SK-N-SH (cell line): ENCODE measurements around the gene SAMD8. TPM values are rescaled to one million over a fixed set of nuclear protein-coding genes. Genes with fewer than 3 reads are reported as not detected.

ENCODE experiments used
- CTCF ChIA-PET: fragments of 300-600, 350-600 bp; formaldehyde crosslinking; extraction: SDS; loops from one replicate; lab custom pipeline; 2021; lab: Yijun Ruan, JAX
- POLR2A ChIA-PET: fragments of 350-600 bp; sonication (Branson Sonifier 250); formaldehyde crosslinking; extraction: SDS; loops from one replicate; lab custom pipeline; 2020; ENCODE audit warnings: antibody characterized with exemption, inconsistent platforms; lab: Yijun Ruan, JAX
- DNase-seq: peaks from one replicate; pipeline ENCODE4 v3.0.0; 2012
- H2AFZ ChIP-seq: fragments of 200-600 bp; sonication (generic); 2 replicates; pipeline ENCODE4 v1.8.1; 2016; ENCODE audit warnings: antibody characterized with exemption, mild to moderate bottlenecking, low read depth
- H3F3A ChIP-seq: fragments of 200-600 bp; sonication (generic); replicated peaks from 2 replicates; pipeline ENCODE3; 2016; ENCODE audit warnings: antibody characterized with exemption, mild to moderate bottlenecking; ENCODE audit not compliant: insufficient read depth
- H3K27ac ChIP-seq, 2 experiments: fragments of 200-500 bp in 1 of 2; fragments of 200-600 bp in 1 of 2; sonication (Bioruptor generic) in 1 of 2; sonication (generic), shearing (Covaris generic) in 1 of 2; 2 replicates each; pipeline versions ENCODE4 v1.5.1 to v1.6.1; 2014 to 2016; ENCODE audit warnings: low read depth in 2 of 2, inconsistent platforms in 1 of 2, low read length in 1 of 2, mild to moderate bottlenecking in 1 of 2, mixed read lengths in 1 of 2
- H3K27me3 ChIP-seq: fragments of 200-600 bp; sonication (generic), shearing (Covaris generic); 2 replicates; pipeline ENCODE4 v1.6.1; 2016; ENCODE audit warnings: mixed run types; ENCODE audit not compliant: insufficient read depth
- H3K36me3 ChIP-seq, 2 experiments: fragments of 200-500 bp in 1 of 2; fragments of 200-600 bp in 1 of 2; sonication (Bioruptor generic) in 1 of 2; sonication (generic) in 1 of 2; replicated peaks in 1 of 2; 2 replicates each; pipeline versions ENCODE3 to v1.5.1; 2014 to 2016; ENCODE audit warnings: low read length in 1 of 2, mild to moderate bottlenecking in 1 of 2; ENCODE audit not compliant: insufficient read depth in 2 of 2, control insufficient read depth in 1 of 2
- H3K4me1 ChIP-seq, 2 experiments: fragments of 200-500 bp in 1 of 2; fragments of 200-600 bp in 1 of 2; sonication (Bioruptor generic) in 1 of 2; sonication (generic), shearing (Covaris generic) in 1 of 2; 2 replicates each; pipeline versions ENCODE4 v1.5.1 to v1.6.1; 2014 to 2016; ENCODE audit warnings: low read depth in 1 of 2, low read length in 1 of 2, mixed run types in 1 of 2; ENCODE audit not compliant: insufficient read depth in 2 of 2, control insufficient read depth in 1 of 2
- H3K4me2 ChIP-seq: fragments of 200-600 bp; sonication (generic), shearing (Covaris generic); 2 replicates; pipeline ENCODE4 v1.6.1; 2017; ENCODE audit warnings: mixed run types
- H3K4me3 ChIP-seq, 2 experiments: fragments of 200-500 bp in 1 of 2; fragments of 200-600 bp in 1 of 2; sonication (Bioruptor generic) in 1 of 2; sonication (generic), shearing (Covaris generic) in 1 of 2; 2 replicates each; pipeline versions ENCODE4 v1.5.1 to v1.8.1; 2014 to 2016; ENCODE audit warnings: low read depth in 2 of 2, inconsistent platforms in 1 of 2, low read length in 1 of 2, mild to moderate bottlenecking in 1 of 2, mixed read lengths in 1 of 2, moderate library complexity in 1 of 2
- H3K79me2 ChIP-seq: fragments of 200-600 bp; sonication (generic); 2 replicates; pipeline ENCODE4 v1.8.1; 2017; ENCODE audit warnings: mild to moderate bottlenecking; ENCODE audit not compliant: insufficient read depth
- H3K9ac ChIP-seq: fragments of 200-600 bp; sonication (generic); 2 replicates; pipeline ENCODE4 v1.6.1; 2017; ENCODE audit warnings: mixed run types
- H3K9me2 ChIP-seq: fragments of 200-600 bp; sonication (generic); 2 replicates; pipeline ENCODE4 v1.6.1; 2017; ENCODE audit warnings: mixed run types
- H3K9me3 ChIP-seq: fragments of 200-600 bp; sonication (generic); 2 replicates; pipeline ENCODE4 v1.6.1; 2017; ENCODE audit warnings: mixed run types, mild to moderate bottlenecking, moderate library complexity
- H4K20me1 ChIP-seq: fragments of 200-600 bp; sonication (generic); 2 replicates; pipeline ENCODE4 v1.6.1; 2017; ENCODE audit warnings: mild to moderate bottlenecking, mixed run types; ENCODE audit not compliant: insufficient read depth
- CTCF ChIP-seq: fragments of 200-600 bp; sonication (generic); IDR thresholded peaks from 2 replicates; pipeline ENCODE4 v1.6.1; 2017; ENCODE audit warnings: antibody characterized with exemption, mild to moderate bottlenecking, moderate library complexity
- ELF1 ChIP-seq: IDR thresholded peaks from 2 replicates; pipeline ENCODE4 v1.4.0; 2012
- GABPA ChIP-seq: IDR thresholded peaks from 2 replicates; pipeline ENCODE4 v1.4.0; 2012; ENCODE audit warnings: low read depth, mild to moderate bottlenecking
- IRF3 ChIP-seq: fragments of 150-350 bp; IDR thresholded peaks from 2 replicates; pipeline ENCODE4 v1.6.1; 2016; ENCODE audit warnings: mild to moderate bottlenecking, low read depth, low read length
- MAX ChIP-seq: IDR thresholded peaks from 2 replicates; pipeline ENCODE4 v1.4.0; 2012; ENCODE audit warnings: low read depth
- MEF2A ChIP-seq: IDR thresholded peaks from 2 replicates; pipeline ENCODE4 v1.4.0; 2012; ENCODE audit warnings: low read depth, borderline replicate concordance
- NRF1 ChIP-seq: IDR thresholded peaks from 2 replicates; pipeline ENCODE4 v1.6.1; 2012; ENCODE audit warnings: low read depth, mild to moderate bottlenecking, low read length
- POLR2AphosphoS5 ChIP-seq: IDR thresholded peaks from 2 replicates; pipeline ENCODE4 v1.6.1; 2012; ENCODE audit warnings: low read depth, low read length
- REST ChIP-seq: IDR thresholded peaks from 2 replicates; pipeline ENCODE4 v1.6.1; 2012; ENCODE audit warnings: mild to moderate bottlenecking, low read depth, low read length, moderate library complexity
- SIN3A ChIP-seq: IDR thresholded peaks from 2 replicates; pipeline ENCODE4 v1.6.1; 2012; ENCODE audit warnings: low read depth, mild to moderate bottlenecking, low read length, moderate library complexity, borderline replicate concordance
- WGBS: methylation state at CpG from one replicate; pipeline ENCODE4 v1.1.6; 2017; ENCODE audit warnings: low lambda C conversion rate; 5-methylcytosine and 5-hydroxymethylcytosine counted together
- polyA plus RNA-seq, 3 experiments: library from polyadenylated mRNA; depleted of rRNA; stranded (reverse); fragments of >200 nt; gene quantifications; 2 replicates each; pipeline ENCODE4 v1.2.3, GENCODE V29; 2012
- TF ChIP-seq, protein P1 (sequence below): IDR thresholded peaks from 2 replicates; pipeline ENCODE4 v1.4.0; 2012; ENCODE audit warnings: low read depth, borderline replicate concordance

SAMD8 gene
- polyA plus RNA-seq, 1 of the 3 experiments (the other 2 are of a cell fraction), result 9.7 TPM

DNA sequence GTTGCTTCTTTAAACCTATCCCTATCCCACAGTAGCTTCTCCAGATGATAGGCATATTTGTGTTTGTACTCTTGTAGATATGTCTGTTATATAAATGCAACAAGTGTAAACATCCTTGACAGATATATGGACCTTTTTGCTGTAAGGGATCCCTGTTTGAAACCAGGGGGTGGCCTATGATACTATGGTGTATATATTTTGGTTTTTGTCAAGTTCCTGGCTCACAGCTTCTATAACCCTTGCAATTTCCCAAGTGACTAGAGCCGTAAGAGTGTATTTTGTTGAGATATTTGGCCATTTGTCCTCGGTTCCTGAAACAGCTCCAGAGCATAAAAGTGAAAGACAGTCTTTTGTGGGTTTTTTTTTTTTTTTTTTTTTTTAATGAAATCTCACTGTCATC, 114.6 kb downstream of the SAMD8 start:
- no peak for TF ChIP-seq MEF2A
- no peak for TF ChIP-seq MAX
- peaks cover 8 to 34% of the 10 kb centered on the region in 2 experiments for H3K4me1 ChIP-seq
- POLR2A ChIA-PET, result interaction anchor here (3.0 kb wide), 1 partner anchor 15 kb away, joined by 15 read pairs; the partner anchor contains the start of gene VDAC2
- CTCF ChIA-PET, result interaction anchor here (1.4 to 7.1 kb wide), 5 partner anchors 10 to 982 kb away, joined by 5 to 36 read pairs (median 8); partner anchors contain the start of gene COMTD1
- no peak for DNase-seq
- H3F3A ChIP-seq, result peaks cover 67% of the 10 kb centered on the region
- no peak overlapping the region for H2AFZ ChIP-seq
- H4K20me1 ChIP-seq, result peaks cover 82% of the 10 kb centered on the region
- H3K4me2 ChIP-seq, result peak overlapping the region; percentile 67
- H3K9me3 ChIP-seq, result no peaks in the 10 kb centered on the region
- no peak overlapping the region; a peak in 1 of 4 replicates for H3K4me3 ChIP-seq
- H3K9ac ChIP-seq, result no peak overlapping the region
- peaks cover 53 to 66% of the 10 kb centered on the region in 2 experiments for H3K36me3 ChIP-seq
- no peaks in the 10 kb centered on the region for H3K9me2 ChIP-seq
- WGBS, result 89% methylated on average over 2 of the region's 2 CpGs
- H3K27ac ChIP-seq, result peak overlapping the region; percentile 13 to 69; a peak in 3 of 4 replicates
- H3K79me2 ChIP-seq, result peaks cover 87% of the 10 kb centered on the region
- H3K27me3 ChIP-seq, result no peaks in the 10 kb centered on the region

- peaks cover 87% of the 10 kb centered on the region for H3K79me2 ChIP-seq
- H3K27ac ChIP-seq, result peak overlapping the region; percentile 2 to 69; a peak in 1 of 4 replicates
- H3K4me2 ChIP-seq, result no peak overlapping the region
- no peak overlapping the region for H3K4me3 ChIP-seq
- H3K36me3 ChIP-seq, result peaks cover 53 to 68% of the 10 kb centered on the region in 2 experiments
- H4K20me1 ChIP-seq, result peaks cover 79% of the 10 kb centered on the region
- DNase-seq, result no peak
- ChIA-PET CTCF (interaction anchor here (0.8 to 7.1 kb wide), 5 partner anchors 9 to 983 kb away, joined by 3 to 36 read pairs (median 8); partner anchors contain the start of gene COMTD1), POLR2A (interaction anchor here (0.6 to 3.0 kb wide), 2 partner anchors 16 to 1600 kb away, joined by 3 to 15 read pairs; partner anchors contain the start of gene VDAC2)
- H3K27me3 ChIP-seq, result no peaks in the 10 kb centered on the region
- peaks cover 72% of the 10 kb centered on the region for H3F3A ChIP-seq
- 79% methylated on average over 4 of the region's 5 CpGs for WGBS
- no peaks in the 10 kb centered on the region for H3K9me2 ChIP-seq
- H3K9ac ChIP-seq, result no peak overlapping the region
- TF ChIP-seq POLR2AphosphoS5 (no peak), ELF1 (no peak), MAX (no peak), CTCF (no peak), REST (no peak), GABPA (no peak), NRF1 (no peak), IRF3 (no peak), SIN3A (no peak)
- TF ChIP-seq, protein P1, sequence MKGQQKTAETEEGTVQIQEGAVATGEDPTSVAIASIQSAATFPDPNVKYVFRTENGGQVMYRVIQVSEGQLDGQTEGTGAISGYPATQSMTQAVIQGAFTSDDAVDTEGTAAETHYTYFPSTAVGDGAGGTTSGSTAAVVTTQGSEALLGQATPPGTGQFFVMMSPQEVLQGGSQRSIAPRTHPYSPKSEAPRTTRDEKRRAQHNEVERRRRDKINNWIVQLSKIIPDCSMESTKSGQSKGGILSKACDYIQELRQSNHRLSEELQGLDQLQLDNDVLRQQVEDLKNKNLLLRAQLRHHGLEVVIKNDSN, result no peak
- no peaks in the 10 kb centered on the region for H3K9me3 ChIP-seq
- no peak overlapping the region for H2AFZ ChIP-seq
- H3K4me1 ChIP-seq, result peaks cover 8 to 34% of the 10 kb centered on the region in 2 experiments
These were observed 115.2 kb downstream of the SAMD8 start for GRCh38 chr10:75226656-75227055.
